NCI-H2171 (cell line): ENCODE data around the gene RHBDF1.
"Not testable (repeated sequence)": the region's sequence is repeated elsewhere in the genome, so short reads cannot be mapped to it uniquely, and the experiment has no call there.

ENCODE experiments used
- DNase-seq: peaks from one replicate; lab custom pipeline; 2025; lab: John Stamatoyannopoulos, UW

RHBDF1 gene

DNA sequence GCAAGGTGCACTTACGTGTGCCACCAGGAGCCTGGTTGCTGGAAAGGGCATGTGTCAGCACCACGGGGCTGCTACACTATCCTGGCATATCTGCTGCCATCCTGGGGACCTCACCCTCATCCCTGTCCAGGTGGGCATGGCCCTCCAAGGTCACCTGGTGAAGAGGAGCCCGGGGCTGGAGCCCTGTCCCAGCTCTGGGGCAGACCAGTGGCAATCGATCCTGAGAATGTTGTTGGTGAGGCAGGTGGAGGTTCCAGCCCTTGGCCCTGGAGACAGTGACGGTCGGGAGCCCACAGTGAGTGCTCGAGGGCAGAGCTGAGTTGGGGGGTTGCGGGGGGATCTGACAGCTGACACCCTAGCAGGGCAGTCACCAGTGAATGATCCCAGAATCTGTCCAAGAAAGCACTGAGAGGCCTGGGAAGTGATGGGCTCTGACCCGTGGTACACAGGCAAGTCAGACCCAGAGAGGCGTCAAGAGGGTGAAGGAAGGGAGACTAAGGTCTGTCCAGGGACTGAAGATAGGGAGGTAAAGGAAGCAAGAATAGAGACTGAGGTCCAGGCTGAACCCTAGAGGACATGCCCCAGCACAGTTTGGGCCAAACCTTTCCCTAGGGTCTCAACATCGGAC is 36.6 kb downstream of the RHBDF1 start:
- no peak for DNase-seq

DNA sequence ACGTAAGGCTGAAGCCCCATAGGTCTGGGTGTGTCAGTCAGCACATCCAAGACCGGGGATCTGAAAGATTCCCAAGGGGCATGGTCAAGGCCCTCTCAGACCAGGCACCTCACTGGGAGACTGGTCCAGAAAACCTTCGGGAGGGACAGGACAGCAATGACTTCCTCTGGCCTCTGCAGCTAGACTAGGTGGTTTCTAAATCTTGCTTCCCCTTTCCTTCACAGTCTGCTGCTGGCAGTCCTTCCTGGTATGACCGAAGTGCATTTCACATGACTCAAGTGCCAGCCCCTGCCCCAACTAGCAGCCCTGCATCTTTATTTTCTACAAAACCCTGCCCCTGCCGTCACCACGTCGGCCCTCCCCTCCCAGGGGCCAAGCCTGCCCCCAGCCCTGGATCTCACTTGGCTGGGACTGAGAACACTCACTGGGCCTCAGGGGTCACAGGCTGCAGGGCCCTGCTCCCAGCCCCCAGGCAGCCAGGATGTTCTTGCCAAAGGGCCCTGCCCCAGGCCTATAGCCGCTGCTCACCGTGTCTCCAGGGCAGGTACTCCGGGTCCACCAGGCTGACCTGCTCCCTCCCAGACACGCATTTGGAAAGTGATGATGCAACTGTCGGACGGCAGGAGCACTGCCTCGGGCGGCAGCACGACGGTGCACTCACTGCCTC is 37.3 kb downstream of the RHBDF1 start:
- DNase-seq: no peak

DNA sequence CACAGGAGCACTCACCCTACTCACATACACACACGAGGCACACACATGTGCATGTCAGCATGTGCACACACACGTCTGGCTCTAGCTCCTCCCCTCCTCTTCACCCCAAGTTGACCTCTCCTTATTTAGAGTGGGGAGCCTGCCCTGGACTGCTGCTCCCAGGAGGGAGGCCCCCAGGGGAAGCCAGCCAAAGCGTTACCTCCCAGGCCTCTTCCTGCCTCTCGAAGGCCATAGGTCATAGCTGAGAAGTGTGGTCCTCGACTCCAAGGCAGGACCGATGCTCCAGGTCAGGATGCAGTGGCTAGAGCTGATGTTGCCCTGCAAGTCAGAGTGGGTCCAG is 37.8 kb downstream of the RHBDF1 start:
- no peak for DNase-seq

DNA sequence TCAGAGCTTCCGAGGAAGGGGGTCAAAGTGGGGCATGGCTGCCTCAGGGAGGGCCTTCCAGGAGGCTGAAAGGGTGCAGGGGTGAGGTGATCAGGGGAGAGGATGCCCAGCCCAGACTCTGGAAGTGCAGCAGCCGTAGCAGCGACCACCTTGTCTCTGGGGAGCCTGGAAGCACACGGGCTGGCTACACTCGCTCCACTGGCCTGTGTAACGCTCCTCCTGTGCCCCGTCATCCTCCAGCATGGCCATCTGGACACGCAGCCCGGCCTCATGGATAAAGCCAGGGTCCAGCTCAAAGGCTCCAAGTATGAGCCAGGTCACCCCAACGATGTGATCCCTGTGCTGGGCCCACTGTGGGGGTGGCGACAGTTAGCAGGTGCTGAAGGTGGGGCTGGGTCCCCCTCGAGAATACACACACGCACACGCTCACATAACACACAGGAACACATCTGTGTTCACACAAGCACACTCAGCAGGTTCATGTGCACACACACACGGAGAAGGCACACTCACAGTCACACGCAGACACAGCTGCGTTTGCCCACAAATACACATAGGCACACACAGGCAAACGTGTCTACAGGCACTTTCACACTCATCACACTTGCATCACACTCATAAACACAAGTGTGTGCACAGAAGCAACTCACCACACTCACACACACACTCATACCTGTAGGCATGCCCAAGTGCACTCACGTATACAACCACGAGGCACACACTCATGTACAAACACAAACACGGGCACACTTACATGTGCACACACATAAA is 38.4 kb downstream of the RHBDF1 start:
- DNase-seq: no peak

DNA sequence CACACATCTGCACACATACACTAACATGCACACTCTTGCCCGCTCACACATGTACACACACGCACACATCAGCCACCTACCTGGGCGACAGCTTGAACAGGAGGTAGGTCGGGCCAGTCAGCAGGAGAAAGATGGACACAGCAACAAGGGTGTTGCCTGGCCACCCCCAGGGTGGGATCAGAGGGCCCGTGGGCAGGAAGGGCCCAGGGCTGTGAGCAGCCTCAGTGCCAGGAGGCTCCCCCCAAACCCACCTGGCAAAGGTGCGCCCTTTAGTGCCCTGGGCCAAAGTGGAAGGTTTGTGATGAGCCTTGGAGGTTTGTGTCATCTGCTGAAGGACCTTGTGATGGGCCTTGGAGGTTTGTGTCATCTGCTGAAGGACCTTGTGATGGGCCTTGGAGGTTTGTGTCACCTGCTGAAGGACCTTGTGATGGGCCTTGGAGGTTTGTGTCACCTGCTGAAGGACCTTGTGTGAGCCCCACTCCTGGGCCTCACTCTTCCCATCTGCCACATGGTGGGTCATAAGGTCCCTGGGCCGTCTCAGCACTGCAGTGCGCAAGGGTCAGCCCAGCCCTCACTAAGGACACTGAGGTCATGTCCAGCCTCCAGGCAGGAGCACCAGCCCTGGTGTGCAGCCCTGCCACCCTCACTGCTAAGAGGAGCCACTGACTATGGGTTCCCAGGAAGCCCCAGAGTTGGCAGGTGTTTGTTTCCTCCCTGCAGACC is 39.1 kb downstream of the RHBDF1 start:
- DNase-seq: not testable (repeated sequence)

DNA sequence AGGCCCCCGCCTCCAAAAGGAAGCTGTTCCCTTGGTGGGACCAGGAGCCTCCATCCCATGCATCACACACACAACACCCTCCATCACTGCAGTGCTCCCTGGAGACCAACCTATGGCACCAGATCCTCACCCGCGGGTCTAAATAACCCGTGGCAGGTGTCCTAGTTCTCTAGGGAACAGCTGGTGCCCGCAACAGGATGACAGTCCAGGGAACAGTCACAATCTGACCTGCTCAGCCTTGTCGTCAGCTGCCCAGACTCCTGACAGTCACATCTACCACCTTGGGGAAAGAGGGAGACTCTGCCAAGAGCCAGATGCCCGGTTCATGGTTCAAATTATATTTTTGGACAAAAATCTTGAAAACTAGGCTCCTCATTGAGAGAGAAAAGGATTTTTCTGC is 41.8 kb downstream of the RHBDF1 start:
- not testable (repeated sequence) for DNase-seq

DNA sequence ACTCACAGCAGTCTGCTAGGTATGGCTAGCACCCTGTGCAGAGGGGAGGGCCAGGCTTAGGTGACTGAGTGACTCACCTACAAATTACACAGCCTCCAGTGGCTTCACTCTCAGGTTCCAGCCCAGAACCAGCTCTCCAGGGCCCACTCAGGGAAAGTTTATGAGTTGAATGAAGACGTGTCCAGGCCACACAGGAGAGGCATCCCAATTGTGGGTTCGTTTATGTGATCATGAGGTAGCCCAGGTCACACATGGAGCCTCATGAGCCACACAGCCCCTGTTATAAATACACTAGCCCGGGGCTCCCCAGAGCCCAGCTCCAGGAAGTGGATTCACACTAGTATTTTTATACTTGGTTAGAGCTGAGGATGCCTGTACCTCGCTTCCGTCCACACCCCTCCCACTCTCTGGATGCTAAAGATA is 46.5 kb downstream of the RHBDF1 start:
- DNase-seq: not testable (repeated sequence)

DNA sequence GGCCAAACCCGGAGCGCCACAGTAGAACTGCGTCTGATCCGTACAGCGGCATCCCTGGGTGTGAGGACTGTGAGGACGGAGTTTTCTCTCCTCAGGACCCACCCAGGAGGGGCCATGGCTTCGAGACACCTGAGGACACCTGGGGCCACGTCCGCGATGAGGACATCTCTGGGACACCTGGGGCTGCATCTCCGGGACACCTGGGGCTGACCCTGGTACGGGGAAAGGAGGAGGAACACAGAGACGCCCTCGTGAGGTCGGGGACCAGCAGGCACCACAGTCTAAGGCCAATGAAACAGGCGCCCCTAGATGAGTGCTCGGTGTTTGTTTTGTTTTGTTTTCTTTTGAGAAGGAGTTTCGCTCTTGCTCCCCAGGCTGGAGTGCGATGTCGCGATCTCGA is 48.3 kb downstream of the RHBDF1 start:
- DNase-seq: not testable (repeated sequence)

DNA sequence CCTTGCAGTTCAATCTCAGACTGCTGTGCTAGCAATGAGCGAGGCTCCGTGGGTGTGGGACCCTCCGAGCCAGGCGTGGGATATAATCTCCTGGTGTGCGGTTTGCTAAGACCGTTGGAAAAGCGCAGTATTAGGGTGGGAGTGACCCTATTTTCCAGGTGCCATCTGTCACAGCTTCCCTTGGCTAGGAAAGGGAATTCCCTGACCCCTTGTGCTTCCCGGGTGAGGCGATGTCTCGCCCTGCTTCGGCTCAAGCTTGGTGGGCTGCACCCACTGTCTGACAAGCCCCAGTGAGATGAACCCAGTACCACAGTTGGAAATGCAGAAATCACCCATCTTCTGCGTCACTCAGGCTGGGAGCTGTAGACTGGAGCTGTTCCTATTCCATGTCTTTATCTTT is 51.5 kb downstream of the RHBDF1 start:
- not testable (repeated sequence) for DNase-seq

DNA sequence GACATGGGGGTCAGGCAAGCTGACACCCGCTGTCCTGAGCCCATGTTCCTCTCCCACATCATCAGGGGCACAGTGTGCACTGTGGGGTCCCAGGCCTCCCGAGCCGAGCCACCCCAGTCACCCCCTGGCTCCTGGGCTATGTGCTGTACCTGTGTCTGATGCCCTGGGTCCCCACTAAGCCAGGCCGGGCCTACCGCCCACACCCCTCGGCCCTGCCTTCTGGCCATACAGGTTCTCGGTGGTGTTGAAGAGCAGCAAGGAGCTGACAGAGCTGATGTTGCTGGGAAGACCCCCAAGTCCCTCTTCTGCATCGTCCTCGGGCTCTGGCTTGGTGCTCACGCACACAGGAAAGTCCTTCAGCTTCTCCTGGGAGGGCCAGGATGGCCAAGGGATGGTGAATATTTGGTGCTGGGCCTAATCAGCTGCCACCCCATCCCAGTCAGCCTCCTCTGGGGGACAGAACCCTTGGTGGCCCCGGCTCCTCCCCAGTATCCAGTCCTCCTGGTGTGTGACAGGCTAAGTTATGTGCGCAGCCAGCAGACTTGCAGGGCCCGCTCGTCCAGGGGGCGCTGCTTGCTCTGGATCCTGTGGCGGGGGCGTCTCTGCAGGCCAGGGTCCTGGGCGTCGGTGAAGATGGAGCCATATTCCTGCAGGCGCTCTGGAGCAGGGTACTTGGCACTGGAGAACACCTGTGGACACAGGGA is 55.2 kb downstream of the RHBDF1 start:
- not testable (repeated sequence) for DNase-seq

DNA sequence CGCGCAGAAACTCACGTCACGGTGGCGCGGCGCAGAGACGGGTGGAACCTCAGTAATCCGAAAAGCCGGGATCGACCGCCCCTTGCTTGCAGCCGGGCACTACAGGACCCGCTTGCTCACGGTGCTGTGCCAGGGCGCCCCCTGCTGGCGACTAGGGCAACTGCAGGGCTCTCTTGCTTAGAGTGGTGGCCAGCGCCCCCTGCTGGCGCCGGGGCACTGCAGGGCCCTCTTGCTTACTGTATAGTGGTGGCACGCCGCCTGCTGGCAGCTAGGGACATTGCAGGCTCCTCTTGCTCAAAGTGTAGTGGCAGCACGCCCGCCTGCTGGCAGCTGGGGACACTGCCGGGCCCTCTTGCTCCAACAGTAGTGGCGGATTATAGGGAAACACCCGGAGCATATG is 61.7 kb downstream of the RHBDF1 start:
- DNase-seq: not testable (repeated sequence)

DNA sequence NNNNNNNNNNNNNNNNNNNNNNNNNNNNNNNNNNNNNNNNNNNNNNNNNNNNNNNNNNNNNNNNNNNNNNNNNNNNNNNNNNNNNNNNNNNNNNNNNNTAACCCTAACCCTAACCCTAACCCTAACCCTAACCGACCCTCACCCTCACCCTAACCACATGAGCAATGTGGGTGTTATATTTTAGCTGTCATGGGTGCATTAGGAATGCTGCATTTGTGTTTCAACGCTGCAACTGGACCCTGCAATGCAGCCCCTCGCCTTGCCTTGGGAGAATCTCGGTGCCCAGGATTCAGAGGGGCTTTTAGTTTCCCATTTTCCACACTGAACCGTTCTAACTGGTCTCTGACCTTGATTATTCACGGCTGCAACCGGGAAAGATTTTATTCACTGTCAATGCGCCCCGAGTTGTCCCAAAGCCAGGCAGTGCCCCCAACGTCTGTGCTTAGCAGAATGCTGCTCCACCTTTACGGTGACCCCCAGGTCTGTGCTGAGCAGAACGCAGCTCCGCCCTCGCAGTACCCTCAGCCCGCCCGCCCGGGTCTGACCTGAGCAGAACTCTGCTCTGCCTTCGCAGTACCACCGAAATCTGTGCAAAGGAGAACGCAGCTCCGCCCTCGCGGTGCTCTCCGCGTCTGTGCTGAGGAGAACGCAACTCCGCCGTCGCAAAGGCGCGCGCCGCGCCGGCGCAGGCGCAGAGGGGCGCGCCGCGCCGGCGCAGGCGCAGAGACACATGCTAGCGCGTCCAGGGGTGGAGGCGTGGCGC is 62.3 kb downstream of the RHBDF1 start:
- no peak for DNase-seq
